Hindlimb muscle (tissue), 1 donor: Measurements from ENCODE around the gene SFTPB. TPM values are rescaled to one million over a fixed set of nuclear protein-coding genes. Genes with fewer than 3 reads are reported as not detected.
"Not testable (repeated sequence)": the region's sequence is repeated elsewhere in the genome, so short reads cannot be mapped to it uniquely, and the experiment has no call there.

Source experiments
- DNase-seq: peaks from one replicate; pipeline ENCODE4 v3.0.0-alpha.2; 2013
- polyA plus RNA-seq: library from polyadenylated mRNA; unstranded; fragments of 120-200 nt; gene quantifications from one replicate; pipeline ENCODE4 v1.2.1, GENCODE V29; 2013; ENCODE audit not compliant: insufficient read length

The SFTPB gene
- polyA plus RNA-seq, 1 donor: 0.08 TPM

- no peak for DNase-seq
These were observed 7.4 kb upstream of the SFTPB start for GRCh38 chr2:85675427-85675826.

GRCh38 chr2:85674417-85674816 is 6.4 kb upstream of the SFTPB start:
- DNase-seq: no peak

- DNase-seq: no peak
These were observed 5.8 kb upstream of the SFTPB start for GRCh38 chr2:85673716-85674375.

DNA sequence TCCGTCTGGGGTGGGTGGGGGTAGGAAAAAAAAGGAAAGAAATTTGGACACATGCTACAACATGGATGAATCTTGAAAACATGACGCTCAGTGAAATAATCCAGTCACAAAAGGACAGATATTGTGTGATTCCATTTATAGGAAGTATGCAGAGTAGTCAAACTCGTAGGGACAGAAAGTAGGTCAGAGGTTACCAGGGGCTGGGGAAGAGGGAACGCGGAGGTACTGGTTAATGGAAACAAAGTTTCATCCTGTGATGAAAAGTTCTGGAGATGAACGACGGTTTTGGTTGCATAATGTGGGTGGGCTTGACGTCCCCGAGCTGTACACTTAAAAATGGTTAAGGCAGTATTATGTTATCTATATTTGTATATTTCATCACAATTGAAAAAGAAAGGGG is 4.5 kb upstream of the SFTPB start:
- DNase-seq: no peak

GRCh38 chr2:85670416-85670815 is 2.4 kb upstream of the SFTPB start:
- not testable (repeated sequence) for DNase-seq

GRCh38 chr2:85669549-85669948 is 1.6 kb upstream of the SFTPB start:
- no peak for DNase-seq

DNA sequence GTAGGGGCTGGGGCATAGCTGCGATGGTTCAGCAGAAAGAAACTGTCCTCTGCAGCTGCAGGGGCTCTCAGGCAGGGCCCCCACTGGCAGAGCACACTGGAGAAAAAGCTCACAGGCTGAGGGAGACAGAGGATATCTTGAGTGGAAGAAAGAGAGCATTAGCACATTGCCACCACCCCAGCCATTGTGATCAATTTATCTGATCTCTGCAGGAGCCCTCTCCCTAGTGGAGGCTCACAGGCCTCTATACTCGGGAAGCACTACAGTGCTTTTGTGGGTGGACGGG is 801 bp upstream of the SFTPB start:
- no peak for DNase-seq

- no peak for DNase-seq
These were observed 414 bp downstream of the SFTPB start for GRCh38 chr2:85667561-85668008.

DNA sequence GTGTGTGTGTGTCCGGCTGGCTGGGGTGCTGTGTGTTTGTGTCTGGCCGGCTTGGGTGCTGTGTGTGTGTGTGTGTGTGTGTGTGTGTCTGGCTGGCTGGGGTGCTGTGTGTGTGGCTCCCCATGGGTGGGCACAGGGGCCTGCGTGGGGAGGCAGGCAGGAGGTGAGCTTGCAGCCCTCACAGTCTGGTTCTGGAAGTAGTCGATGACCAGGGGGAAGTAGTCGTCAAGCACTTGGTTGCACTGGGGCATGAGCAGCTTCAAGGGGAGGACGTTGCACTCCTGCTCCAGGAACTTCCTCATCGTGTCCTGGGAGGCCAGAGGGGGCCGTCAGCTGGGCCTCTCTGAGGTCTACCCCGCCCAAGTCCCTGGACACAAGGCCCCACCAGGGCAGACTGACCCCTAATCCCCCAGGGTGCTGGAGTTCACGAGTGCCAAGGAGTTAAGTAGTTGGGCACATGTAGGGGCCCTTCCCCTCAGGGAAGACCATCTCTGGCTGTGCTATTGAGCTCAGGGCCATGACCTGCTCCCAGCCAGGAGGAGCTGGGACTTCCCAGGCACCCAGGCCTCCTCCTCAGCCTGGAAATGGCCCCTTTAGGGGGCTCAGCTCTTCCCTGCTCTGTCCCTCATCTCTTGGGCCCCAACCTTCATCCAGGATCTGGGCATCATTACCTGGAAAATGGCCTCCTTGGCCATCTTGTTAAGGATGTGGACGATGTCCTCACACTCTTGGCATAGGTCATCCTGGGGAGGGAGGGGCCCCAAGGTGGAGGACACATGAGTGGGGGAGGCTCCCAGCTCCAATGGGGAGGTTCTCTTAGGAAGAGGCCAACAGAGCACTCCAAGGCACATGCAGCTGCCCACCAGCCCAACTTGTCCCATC is 1.3 kb downstream of the SFTPB start:
- no peak for DNase-seq

- no peak for DNase-seq
These were observed 2.0 kb downstream of the SFTPB start for GRCh38 chr2:85666016-85666415.

- no peak for DNase-seq
These were observed 2.6 kb downstream of the SFTPB start for GRCh38 chr2:85665264-85665937.

GRCh38 chr2:85663594-85664565 is 4.1 kb downstream of the SFTPB start:
- DNase-seq: no peak

DNA sequence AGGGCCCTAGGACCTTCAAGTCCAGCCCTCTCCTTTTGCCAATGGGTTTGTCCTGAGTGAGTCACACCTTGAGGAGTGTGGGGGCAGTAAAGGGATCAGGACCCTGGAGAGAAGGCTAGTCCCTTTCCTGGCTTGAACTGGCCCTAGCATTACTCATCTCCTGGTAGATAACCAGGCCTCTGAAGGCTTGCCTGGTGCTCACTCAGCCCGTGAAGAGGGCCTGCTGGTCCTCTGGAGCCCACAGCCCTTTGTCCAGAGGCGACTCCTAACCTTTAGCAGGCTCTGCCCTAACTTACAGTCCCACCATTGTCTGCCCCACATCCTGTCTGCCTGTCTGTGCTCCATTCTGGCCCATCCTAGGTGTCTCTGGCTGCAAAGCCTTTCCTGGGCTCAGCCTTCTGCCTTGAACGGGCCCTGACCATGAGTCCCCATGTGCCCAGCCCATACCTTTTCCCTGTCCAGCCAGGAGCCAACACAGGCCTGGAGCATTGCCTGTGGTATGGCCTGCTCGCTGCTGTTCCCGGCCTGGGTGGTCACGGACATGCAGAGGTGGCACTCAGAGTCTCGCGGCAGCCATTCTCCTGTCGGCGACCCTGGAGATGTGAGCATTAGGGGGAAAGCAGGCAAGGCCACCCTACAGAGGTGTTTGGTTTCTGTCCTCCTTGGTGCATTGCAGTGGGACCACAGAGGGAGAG is 5.0 kb downstream of the SFTPB start:
- DNase-seq: no peak

GRCh38 chr2:85661139-85661858 is 6.7 kb downstream of the SFTPB start:
- DNase-seq: no peak

GRCh38 chr2:85660725-85661124 is 7.3 kb downstream of the SFTPB start:
- no peak for DNase-seq

DNA sequence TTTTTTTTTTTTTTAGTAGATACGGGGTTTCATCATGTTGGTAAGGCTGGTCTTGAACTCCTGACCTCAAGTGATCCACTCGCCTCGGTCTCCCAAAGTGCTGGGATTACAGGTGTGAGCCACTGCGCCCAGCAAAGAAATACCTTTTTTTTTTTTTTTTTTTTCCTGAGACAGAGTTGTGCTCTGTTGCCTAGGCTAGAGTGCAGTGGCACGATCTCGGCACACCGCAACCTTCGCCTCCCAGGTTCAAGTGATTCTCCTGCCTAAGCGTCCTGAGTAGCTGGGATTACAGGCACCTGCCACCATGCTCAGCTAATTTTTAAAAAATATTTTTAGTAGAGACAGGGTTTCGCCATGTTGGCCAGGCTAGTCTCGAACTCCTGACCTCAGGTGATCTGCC is 7.7 kb downstream of the SFTPB start:
- DNase-seq: not testable (repeated sequence)

DNA sequence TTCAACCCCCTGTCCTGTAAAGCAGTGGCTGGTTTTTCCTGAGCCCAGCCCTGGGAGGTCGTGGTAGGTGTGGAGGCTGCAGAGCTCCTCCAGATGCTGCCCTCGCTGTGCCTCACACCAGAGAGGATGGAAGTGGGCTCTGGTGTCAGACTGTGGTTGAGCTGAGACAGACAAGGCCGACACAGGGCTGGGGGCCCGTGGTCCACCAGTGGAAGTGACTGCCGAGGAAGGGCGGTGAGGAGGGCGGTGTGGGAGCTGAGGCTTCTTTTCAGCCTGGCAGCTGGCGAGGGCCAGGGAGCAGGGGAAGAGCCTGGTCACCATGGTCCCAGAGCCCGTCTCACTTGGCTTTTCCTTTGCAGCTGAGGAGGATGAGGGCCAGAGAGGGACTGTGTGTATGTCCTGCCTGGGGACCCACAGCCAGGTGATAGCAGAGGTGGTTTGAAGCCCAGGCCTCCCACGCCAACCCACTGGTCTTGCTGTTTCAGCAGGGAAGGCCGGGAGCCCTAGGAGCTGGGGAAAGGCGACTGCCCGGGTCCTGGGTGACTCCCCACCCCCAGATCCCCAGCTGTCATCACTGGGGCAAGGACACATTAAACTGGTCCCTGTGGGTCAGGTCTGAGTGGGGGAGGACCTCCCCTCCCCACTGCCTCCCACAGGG is 8.5 kb downstream of the SFTPB start:
- no peak for DNase-seq

DNA sequence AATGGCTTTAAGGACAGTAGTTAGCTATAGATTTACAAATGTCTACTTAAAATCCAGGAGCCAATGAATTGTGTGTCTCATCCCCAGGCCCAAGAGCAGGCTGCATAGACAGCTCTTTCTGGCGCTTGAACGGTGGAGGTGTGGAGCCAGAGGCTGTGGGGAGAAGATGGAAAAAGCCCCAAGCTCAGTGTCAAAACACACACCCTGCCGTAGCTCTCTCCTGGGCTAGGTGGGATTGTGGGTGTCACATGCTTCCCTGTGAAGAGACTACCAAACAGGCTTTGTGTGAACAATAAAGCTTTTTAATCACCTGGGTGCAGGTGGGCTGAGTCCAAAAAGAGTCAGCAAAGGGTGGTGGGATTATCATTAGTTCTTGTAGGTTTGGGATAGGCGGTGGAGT is 10.6 kb downstream of the SFTPB start:
- DNase-seq: not testable (repeated sequence)

- no peak for DNase-seq
These were observed 11.5 kb downstream of the SFTPB start for GRCh38 chr2:85656468-85656867.

DNA sequence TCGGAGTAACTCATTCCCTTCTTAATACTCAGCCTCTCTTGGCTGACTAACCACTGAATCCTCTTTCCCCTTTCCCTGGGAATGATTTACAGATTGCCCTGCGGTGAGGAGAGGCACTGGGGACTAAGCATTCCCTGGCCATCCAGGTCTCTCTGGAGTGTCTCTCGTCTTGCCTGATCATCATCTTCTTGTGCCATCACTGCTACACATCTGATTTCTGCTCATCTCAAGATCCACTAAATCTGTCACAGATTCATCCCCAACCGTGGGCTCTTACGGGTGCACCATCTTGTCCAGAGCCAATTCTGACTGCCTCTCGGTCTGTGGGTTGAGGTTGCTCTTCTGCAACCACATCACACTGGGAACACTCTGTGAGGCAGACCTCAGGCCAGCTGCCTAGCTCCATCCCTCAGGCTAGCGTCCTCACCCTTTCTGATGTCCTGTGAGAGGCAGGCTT is 12.0 kb downstream of the SFTPB start:
- no peak for DNase-seq
